Cardiac muscle cell (in vitro differentiated cells and primary cell): ENCODE results near the gene PTPRD. TPM values are rescaled to one million over a fixed set of nuclear protein-coding genes. Genes with fewer than 3 reads are reported as not detected.

Experiments
- DNase-seq, 2 donors: peaks; one replicate each; pipeline versions ENCODE4 v3.0.0 to v3.0.0-alpha.2; 2010 to 2017; ENCODE audit warnings: low read depth in 1 of 2, low spot score in 1 of 2
- H3K27ac ChIP-seq: fragments of 200-600 bp; sonication (generic); 2 replicates; pipeline ENCODE4 v1.5.1; 2016
- H3K27me3 ChIP-seq: fragments of 200-600 bp; sonication (generic); 2 replicates; pipeline ENCODE4 v1.6.0; 2016; ENCODE audit warnings: control low read depth
- H3K36me3 ChIP-seq: fragments of 200-600 bp; sonication (generic); 2 replicates; pipeline ENCODE4 v1.5.1; 2016; ENCODE audit warnings: control low read depth
- H3K4me1 ChIP-seq: fragments of 200-600 bp; sonication (generic); 2 replicates; pipeline ENCODE4 v1.8.1; 2017; ENCODE audit warnings: low read depth, mild to moderate bottlenecking, mixed run types
- H3K4me3 ChIP-seq: fragments of 200-600 bp; sonication (generic); 2 replicates; pipeline ENCODE4 v1.5.1; 2016; ENCODE audit warnings: mild to moderate bottlenecking
- H3K9me3 ChIP-seq: fragments of 200-600 bp; sonication (generic); 2 replicates; pipeline ENCODE4 v1.5.1; 2017; ENCODE audit warnings: low read depth, mild to moderate bottlenecking, control low read depth
- polyA plus RNA-seq: library from polyadenylated mRNA; unstranded; fragments of >200 nt; fragmentation: Nextera tagmentation; extraction: Ambion mirVana; gene quantifications from 2 replicates; pipeline ENCODE4 v1.2.1, GENCODE V29; 2016
- total RNA-seq: library from RNA; depleted of rRNA; stranded (reverse); fragments of >200 nt; gene quantifications from 2 replicates; pipeline ENCODE4 v1.2.3, GENCODE V29; 2016
- TF ChIP-seq, protein P1 (sequence below): IDR thresholded peaks from 2 replicates; pipeline ENCODE4 v1.5.1; 2012; ENCODE audit warnings: low read depth, mild to moderate bottlenecking, low read length

Gene PTPRD
- total and polyA plus RNA-seq, 2 experiments from 2014 or later: 37.0 to 287 TPM

DNA sequence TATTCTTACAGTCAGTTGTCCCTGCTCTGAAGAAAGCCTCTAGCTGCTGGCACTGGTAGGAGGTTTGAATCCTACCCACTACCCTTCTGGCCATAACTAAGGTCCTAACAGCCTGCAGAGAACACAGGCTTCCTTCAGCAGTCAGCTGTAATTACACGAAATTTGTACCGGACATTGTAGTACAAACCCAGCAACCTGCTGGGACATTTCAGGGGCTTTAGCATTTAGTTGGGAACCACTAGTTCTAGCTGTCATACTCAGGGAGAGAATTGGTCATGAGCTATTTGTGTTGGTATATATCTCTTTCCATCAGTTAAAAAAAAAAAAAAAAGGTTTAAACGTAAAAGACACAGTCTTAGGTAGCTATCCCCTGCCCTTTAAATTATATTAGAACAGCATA is 1743.0 kb downstream of the PTPRD start:
- Histone ChIP-seq H3K9me3 (no peaks in the 10 kb centered on the region), H3K27ac (peak overlapping the region; percentile 98), H3K4me1 (peaks cover 73% of the 10 kb centered on the region), H3K4me3 (no peak overlapping the region), H3K36me3 (no peaks in the 10 kb centered on the region), H3K27me3 (no peaks in the 10 kb centered on the region)
- no peak for DNase-seq
- TF ChIP-seq, protein P1, sequence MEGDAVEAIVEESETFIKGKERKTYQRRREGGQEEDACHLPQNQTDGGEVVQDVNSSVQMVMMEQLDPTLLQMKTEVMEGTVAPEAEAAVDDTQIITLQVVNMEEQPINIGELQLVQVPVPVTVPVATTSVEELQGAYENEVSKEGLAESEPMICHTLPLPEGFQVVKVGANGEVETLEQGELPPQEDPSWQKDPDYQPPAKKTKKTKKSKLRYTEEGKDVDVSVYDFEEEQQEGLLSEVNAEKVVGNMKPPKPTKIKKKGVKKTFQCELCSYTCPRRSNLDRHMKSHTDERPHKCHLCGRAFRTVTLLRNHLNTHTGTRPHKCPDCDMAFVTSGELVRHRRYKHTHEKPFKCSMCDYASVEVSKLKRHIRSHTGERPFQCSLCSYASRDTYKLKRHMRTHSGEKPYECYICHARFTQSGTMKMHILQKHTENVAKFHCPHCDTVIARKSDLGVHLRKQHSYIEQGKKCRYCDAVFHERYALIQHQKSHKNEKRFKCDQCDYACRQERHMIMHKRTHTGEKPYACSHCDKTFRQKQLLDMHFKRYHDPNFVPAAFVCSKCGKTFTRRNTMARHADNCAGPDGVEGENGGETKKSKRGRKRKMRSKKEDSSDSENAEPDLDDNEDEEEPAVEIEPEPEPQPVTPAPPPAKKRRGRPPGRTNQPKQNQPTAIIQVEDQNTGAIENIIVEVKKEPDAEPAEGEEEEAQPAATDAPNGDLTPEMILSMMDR: no peak

DNA sequence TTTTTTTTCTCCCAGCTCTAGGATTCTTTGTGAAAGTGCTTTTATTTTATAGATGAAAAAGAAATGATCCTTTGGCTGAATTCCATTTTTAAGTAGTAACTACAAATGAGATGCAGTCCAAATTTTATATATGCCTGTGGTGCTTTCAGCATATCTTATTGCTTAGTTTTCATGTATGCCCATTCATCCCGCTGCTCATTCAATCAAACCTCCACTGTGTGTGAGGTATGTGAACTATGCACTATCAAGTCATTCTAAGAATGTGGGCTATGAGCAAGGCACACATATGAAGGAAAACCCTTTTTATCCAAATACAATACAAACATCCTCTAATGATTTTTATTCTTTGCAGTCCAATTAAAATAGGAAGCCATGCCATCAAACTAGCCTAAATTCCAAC is 1744.2 kb downstream of the PTPRD start:
- Histone ChIP-seq H3K27ac (peak overlapping the region; percentile 98), H3K4me1 (peaks cover 85% of the 10 kb centered on the region), H3K27me3 (no peaks in the 10 kb centered on the region), H3K4me3 (no peak overlapping the region), H3K9me3 (no peaks in the 10 kb centered on the region), H3K36me3 (no peaks in the 10 kb centered on the region)
- TF ChIP-seq, protein P1: no peak
- peak; percentile 48 to 52 for DNase-seq

- H3K4me3 ChIP-seq: no peak overlapping the region
- peaks cover 77% of the 10 kb centered on the region for H3K4me1 ChIP-seq
- DNase-seq: no peak
- TF ChIP-seq, protein P1: no peak
- no peaks in the 10 kb centered on the region for H3K27me3 ChIP-seq
- H3K9me3 ChIP-seq: no peaks in the 10 kb centered on the region
- no peaks in the 10 kb centered on the region for H3K36me3 ChIP-seq
- no peak overlapping the region for H3K27ac ChIP-seq
These were observed 1745.7 kb downstream of the PTPRD start for GRCh38 chr9:8867148-8867547.

GRCh38 chr9:8864545-8864896 is 1748.3 kb downstream of the PTPRD start:
- DNase-seq: peak in 1 of 2 donors; percentile 38
- Histone ChIP-seq H3K4me1 (peaks cover 60% of the 10 kb centered on the region), H3K9me3 (no peaks in the 10 kb centered on the region), H3K27ac (peak overlapping the region; percentile 41), H3K36me3 (no peaks in the 10 kb centered on the region), H3K27me3 (no peaks in the 10 kb centered on the region), H3K4me3 (no peak overlapping the region)
- TF ChIP-seq, protein P1: no peak

- Histone ChIP-seq H3K27ac (peak overlapping the region; percentile 41), H3K9me3 (no peaks in the 10 kb centered on the region), H3K27me3 (no peaks in the 10 kb centered on the region), H3K4me3 (no peak overlapping the region), H3K36me3 (no peaks in the 10 kb centered on the region), H3K4me1 (peaks cover 54% of the 10 kb centered on the region)
- DNase-seq: peak; percentile 33 to 75
- TF ChIP-seq, protein P1: no peak
These were observed 1748.8 kb downstream of the PTPRD start for GRCh38 chr9:8863886-8864544.
